A549 (cell line): ENCODE measurements around the gene ZCWPW1. TPM values are rescaled to one million over a fixed set of nuclear protein-coding genes. Genes with fewer than 3 reads are reported as not detected.

Experiments
- ATAC-seq, 2 experiments: fragments of 200-7000 bp in 1 of 2; fragments of >200 bp in 1 of 2; cut with Nextera tagmentation in 1 of 2; cut with Tn5 transposase in 1 of 2; 3 replicates each; pipeline versions ENCODE4 v1.8.0 to v1.9.1; 2018 to 2020; ENCODE audit warnings: mild to moderate bottlenecking in 1 of 2, moderate library complexity in 1 of 2
- CTCF ChIA-PET: fragments of 300-600 bp; sonication (Branson Sonifier 250); formaldehyde crosslinking; extraction: SDS; loops from one replicate; lab custom pipeline; 2021; ENCODE audit warnings: antibody characterized with exemption, inconsistent platforms; lab: Yijun Ruan, JAX
- POLR2A ChIA-PET: fragments of 350-600 bp; formaldehyde crosslinking; extraction: SDS; loops from one replicate; lab custom pipeline; 2021; ENCODE audit warnings: antibody characterized with exemption, inconsistent platforms; lab: Yijun Ruan, JAX
- DNase-seq, 2 experiments: peaks; one replicate each; pipeline versions ENCODE4 v3.0.0 to v3.0.0-alpha.2; 2011 to 2016; ENCODE audit warnings: low read depth in 1 of 2, low spot score in 1 of 2
- FAIRE-seq: peaks from 2 replicates; lab custom pipeline; 2011; peaks lifted over from hg19 to GRCh38; lab: Jason Lieb, UNC
- H3K27ac ChIP-seq, 2 experiments: fragments of >200 bp; sonication (Bioruptor Twin); formaldehyde crosslinking; 3 replicates each; pipeline ENCODE4 v1.5.1; 2016 to 2017
- H3K4me1 ChIP-seq: fragments of >200 bp; sonication (Bioruptor Twin); formaldehyde crosslinking; 3 replicates; pipeline ENCODE4 v1.6.1; 2016
- H3K4me2 ChIP-seq: fragments of >200 bp; sonication (Bioruptor Twin); formaldehyde crosslinking; 3 replicates; pipeline ENCODE4 v1.6.1; 2016
- H3K4me3 ChIP-seq: fragments of >200 bp; sonication (Bioruptor Twin); formaldehyde crosslinking; 3 replicates; pipeline ENCODE4 v1.5.1; 2016
- H3K9me3 ChIP-seq: fragments of >200 bp; sonication (Bioruptor Twin); formaldehyde crosslinking; 3 replicates; pipeline ENCODE4 v1.6.1; 2016
- CBX2 ChIP-seq: fragments of 200-600 bp; sonication (generic); IDR thresholded peaks from 2 replicates; pipeline ENCODE4 v1.6.1; 2016; ENCODE audit warnings: low read depth, mild to moderate bottlenecking, borderline replicate concordance
- EP300 ChIP-seq, 2 experiments: fragments of >200 bp; sonication (Bioruptor Twin); formaldehyde crosslinking; IDR thresholded peaks; 2 replicates in 1 of 2; 3 replicates in 1 of 2; pipeline ENCODE4 v1.6.1; 2016 to 2017
- ESRRA ChIP-seq: fragments of 150-350 bp; IDR thresholded peaks from 2 replicates; pipeline ENCODE4 v1.6.1; 2014; ENCODE audit warnings: mild to moderate bottlenecking, low read length, borderline replicate concordance
- FOSB ChIP-seq: fragments of 250-450 bp; sonication (Bioruptor Pico); IDR thresholded peaks from 2 replicates; pipeline ENCODE4 v1.5.0; 2020; ENCODE audit warnings: mild to moderate bottlenecking, moderate library complexity
- FOXS1 ChIP-seq: fragments of 250-450 bp; sonication (Bioruptor Pico); IDR thresholded peaks from 2 replicates; pipeline ENCODE4 v1.5.0; 2020; ENCODE audit warnings: mild to moderate bottlenecking, moderate library complexity
- GATA3 ChIP-seq: IDR thresholded peaks from 2 replicates; pipeline ENCODE4 v1.6.1; 2012; ENCODE audit warnings: borderline replicate concordance
- HOXB13 ChIP-seq: fragments of 250-450 bp; sonication (Bioruptor Pico); IDR thresholded peaks from 2 replicates; pipeline ENCODE4 v1.5.0; 2020; ENCODE audit warnings: low read depth, mild to moderate bottlenecking, moderate library complexity
- HOXB5 ChIP-seq: fragments of 250-450 bp; sonication (Bioruptor Pico); IDR thresholded peaks from 2 replicates; pipeline ENCODE4 v1.5.0; 2020; ENCODE audit warnings: mild to moderate bottlenecking, moderate library complexity
- JUNB ChIP-seq: fragments of >200 bp; sonication (Bioruptor Twin); formaldehyde crosslinking; IDR thresholded peaks from 2 replicates; pipeline ENCODE4 v1.6.1; 2016
- NR3C1 ChIP-seq: fragments of >200 bp; sonication (Bioruptor Twin); formaldehyde crosslinking; IDR thresholded peaks from 3 replicates; pipeline ENCODE4 v1.6.1; 2017
- SMC3 ChIP-seq: fragments of >200 bp; sonication (Bioruptor Twin); formaldehyde crosslinking; IDR thresholded peaks from 3 replicates; pipeline ENCODE4 v1.6.1; 2018; ENCODE audit warnings: inconsistent platforms
- TP53 ChIP-seq: fragments of 250-450 bp; sonication (Bioruptor Pico); IDR thresholded peaks from 2 replicates; pipeline ENCODE4 v1.5.0; 2021; ENCODE audit warnings: mild to moderate bottlenecking, moderate library complexity
- ZNF302 ChIP-seq: fragments of 250-450 bp; sonication (Bioruptor Pico); IDR thresholded peaks from 2 replicates; pipeline ENCODE4 v1.9.0; 2021; ENCODE audit warnings: inconsistent platforms, mild to moderate bottlenecking, moderate library complexity
- WGBS: methylation state at CpG from one replicate; pipeline ENCODE4 v1.1.6; 2017; ENCODE audit errors: missing lambda C conversion rate; 5-methylcytosine and 5-hydroxymethylcytosine counted together
- polyA plus RNA-seq, 4 experiments: library from polyadenylated mRNA; depleted of rRNA in 3 of 4; stranded (reverse); fragments of >200 nt; fragmentation: RNase III in 1 of 4; extraction: RNeasy Plus Mini Kit Qiagen cat#74134 plus additional on column Dnase treatment in 1 of 4; gene quantifications; 2 replicates in 3 of 4; 3 replicates in 1 of 4; pipeline ENCODE4 v1.2.3, GENCODE V29; 2011 to 2017
- TF ChIP-seq, protein P1 (sequence below): fragments of 200-600 bp; sonication (generic); IDR thresholded peaks from 2 replicates; pipeline ENCODE4 v1.6.1; 2016; ENCODE audit warnings: antibody characterized with exemption, mild to moderate bottlenecking, moderate library complexity
- TF ChIP-seq, protein P2 (sequence below): fragments of >200 bp; sonication (Bioruptor Twin); formaldehyde crosslinking; IDR thresholded peaks from 3 replicates; pipeline ENCODE4 v1.6.1; 2016
- TF ChIP-seq, protein P3 (sequence below): fragments of 250-450 bp; sonication (Bioruptor Pico); IDR thresholded peaks from 2 replicates; pipeline ENCODE4 v1.5.0; 2020; ENCODE audit warnings: low read depth, mild to moderate bottlenecking, moderate library complexity
- TF ChIP-seq, protein P4 (sequence below): fragments of 150-350 bp; IDR thresholded peaks from 2 replicates; pipeline ENCODE4 v1.6.1; 2014; ENCODE audit warnings: low read depth, mild to moderate bottlenecking, low read length

Gene ZCWPW1
- polyA plus RNA-seq, 2 of the 4 experiments (the other 2 are of a cell fraction) = 2.0 to 4.2 TPM

DNA sequence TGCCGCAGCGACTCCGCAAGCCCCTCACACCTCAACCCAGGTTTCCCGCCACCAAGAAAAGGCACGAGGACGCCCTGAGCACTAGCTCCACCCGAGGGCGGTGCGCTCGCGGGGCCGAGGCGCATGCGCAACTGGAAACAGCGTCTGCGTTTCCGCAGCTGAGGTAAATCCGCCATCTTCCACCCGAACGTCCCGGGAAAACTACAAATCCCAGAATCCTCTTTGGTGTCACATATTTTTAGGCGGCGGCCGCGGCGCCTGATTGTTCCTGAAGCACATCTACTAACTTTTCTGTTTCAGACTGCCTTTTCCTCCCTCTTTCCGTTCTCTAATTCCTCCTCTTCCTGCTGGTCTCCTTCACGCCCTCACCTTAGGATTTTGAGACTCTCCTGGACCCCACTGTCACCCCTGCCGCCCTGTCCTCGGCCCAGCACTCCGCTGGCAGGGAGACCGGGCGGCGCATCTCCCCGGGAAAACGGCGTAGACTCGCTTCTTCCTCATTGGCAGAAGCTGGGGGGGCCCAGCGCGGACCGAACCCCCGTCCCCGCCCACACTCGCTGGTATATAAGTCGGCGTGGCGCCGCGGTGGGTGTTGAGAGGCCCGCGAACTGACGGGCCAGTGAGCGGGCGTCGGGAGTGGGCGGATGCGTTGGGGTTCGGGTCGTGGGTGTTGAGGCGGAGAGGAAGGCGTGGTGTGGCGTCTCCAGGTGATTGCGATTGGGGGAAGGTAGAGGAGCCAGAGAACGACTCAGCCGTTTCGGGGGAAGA, at the start of gene ZCWPW1 (continued):
- peak; percentile 95 for TF ChIP-seq TP53 (CRISPR knock-in tag)
- TF ChIP-seq, all 56 proteins: peak for 20

DNA sequence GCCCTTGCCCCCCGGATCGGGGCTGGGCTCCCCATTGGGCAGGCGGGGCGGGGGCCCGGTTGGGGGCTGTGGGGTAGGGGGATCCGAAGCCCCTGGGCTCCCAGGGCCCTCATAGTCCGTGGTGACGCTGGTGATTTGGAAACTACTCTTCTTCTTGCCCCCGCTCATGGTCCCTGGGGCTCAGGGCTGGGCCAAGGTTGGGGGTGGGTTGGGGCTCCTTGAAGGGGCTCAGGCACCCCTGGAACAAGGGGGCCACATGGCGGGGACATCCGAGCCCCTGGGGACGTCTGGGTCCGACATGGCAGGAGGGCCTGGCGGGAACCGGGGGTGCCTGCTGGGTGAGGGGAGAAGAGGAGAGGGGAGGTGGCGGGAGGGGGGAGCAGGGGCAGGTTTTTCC, 49.4 kb upstream of the ZCWPW1 start:
- Histone ChIP-seq H3K4me3 (peak overlapping the region; percentile 75), H3K4me2 (peak overlapping the region; percentile 74), H3K4me1 (peaks cover 33% of the 10 kb centered on the region), H3K27ac (peak overlapping the region; percentile 87 to 96), H3K9me3 (no peaks in the 10 kb centered on the region)
- ATAC-seq (no peak), DNase-seq (no peak), FAIRE-seq (no peak)
- CTCF ChIA-PET = interaction anchor here (0.6 to 8.5 kb wide), 4 partner anchors 10 to 82 kb away, joined by 3 to 127 read pairs (median 24); no protein-coding TSS in a partner anchor
- TF ChIP-seq FOSB (CRISPR knock-in tag) = no peak
- TF ChIP-seq, protein P1, sequence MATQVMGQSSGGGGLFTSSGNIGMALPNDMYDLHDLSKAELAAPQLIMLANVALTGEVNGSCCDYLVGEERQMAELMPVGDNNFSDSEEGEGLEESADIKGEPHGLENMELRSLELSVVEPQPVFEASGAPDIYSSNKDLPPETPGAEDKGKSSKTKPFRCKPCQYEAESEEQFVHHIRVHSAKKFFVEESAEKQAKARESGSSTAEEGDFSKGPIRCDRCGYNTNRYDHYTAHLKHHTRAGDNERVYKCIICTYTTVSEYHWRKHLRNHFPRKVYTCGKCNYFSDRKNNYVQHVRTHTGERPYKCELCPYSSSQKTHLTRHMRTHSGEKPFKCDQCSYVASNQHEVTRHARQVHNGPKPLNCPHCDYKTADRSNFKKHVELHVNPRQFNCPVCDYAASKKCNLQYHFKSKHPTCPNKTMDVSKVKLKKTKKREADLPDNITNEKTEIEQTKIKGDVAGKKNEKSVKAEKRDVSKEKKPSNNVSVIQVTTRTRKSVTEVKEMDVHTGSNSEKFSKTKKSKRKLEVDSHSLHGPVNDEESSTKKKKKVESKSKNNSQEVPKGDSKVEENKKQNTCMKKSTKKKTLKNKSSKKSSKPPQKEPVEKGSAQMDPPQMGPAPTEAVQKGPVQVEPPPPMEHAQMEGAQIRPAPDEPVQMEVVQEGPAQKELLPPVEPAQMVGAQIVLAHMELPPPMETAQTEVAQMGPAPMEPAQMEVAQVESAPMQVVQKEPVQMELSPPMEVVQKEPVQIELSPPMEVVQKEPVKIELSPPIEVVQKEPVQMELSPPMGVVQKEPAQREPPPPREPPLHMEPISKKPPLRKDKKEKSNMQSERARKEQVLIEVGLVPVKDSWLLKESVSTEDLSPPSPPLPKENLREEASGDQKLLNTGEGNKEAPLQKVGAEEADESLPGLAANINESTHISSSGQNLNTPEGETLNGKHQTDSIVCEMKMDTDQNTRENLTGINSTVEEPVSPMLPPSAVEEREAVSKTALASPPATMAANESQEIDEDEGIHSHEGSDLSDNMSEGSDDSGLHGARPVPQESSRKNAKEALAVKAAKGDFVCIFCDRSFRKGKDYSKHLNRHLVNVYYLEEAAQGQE = no peak
- TF ChIP-seq GATA3 = no peak
- no peak for TF ChIP-seq SMC3
- TF ChIP-seq, protein P2, sequence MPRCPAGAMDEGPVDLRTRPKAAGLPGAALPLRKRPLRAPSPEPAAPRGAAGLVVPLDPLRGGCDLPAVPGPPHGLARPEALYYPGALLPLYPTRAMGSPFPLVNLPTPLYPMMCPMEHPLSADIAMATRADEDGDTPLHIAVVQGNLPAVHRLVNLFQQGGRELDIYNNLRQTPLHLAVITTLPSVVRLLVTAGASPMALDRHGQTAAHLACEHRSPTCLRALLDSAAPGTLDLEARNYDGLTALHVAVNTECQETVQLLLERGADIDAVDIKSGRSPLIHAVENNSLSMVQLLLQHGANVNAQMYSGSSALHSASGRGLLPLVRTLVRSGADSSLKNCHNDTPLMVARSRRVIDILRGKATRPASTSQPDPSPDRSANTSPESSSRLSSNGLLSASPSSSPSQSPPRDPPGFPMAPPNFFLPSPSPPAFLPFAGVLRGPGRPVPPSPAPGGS = no peak
- no peak for TF ChIP-seq JUNB
- TF ChIP-seq, protein P3, sequence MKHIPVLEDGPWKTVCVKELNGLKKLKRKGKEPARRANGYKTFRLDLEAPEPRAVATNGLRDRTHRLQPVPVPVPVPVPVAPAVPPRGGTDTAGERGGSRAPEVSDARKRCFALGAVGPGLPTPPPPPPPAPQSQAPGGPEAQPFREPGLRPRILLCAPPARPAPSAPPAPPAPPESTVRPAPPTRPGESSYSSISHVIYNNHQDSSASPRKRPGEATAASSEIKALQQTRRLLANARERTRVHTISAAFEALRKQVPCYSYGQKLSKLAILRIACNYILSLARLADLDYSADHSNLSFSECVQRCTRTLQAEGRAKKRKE (CRISPR knock-in tag) = no peak
- no peak for TF ChIP-seq HOXB5 (CRISPR knock-in tag)
- TF ChIP-seq NR3C1 = no peak
- no peak for TF ChIP-seq ESRRA
- no peak for TF ChIP-seq EP300 (IDR thresholded peaks at IDR 0.05)
- TF ChIP-seq HOXB13 (CRISPR knock-in tag) = no peak
- TF ChIP-seq FOXS1 = no peak
- TF ChIP-seq CBX2 = no peak
- TF ChIP-seq ZNF302 (CRISPR knock-in tag) = no peak
- TF ChIP-seq, protein P4, sequence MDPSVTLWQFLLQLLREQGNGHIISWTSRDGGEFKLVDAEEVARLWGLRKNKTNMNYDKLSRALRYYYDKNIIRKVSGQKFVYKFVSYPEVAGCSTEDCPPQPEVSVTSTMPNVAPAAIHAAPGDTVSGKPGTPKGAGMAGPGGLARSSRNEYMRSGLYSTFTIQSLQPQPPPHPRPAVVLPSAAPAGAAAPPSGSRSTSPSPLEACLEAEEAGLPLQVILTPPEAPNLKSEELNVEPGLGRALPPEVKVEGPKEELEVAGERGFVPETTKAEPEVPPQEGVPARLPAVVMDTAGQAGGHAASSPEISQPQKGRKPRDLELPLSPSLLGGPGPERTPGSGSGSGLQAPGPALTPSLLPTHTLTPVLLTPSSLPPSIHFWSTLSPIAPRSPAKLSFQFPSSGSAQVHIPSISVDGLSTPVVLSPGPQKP = no peak
- POLR2A ChIA-PET = interaction anchor here (1.3 kb wide), 1 partner anchor 135 kb away, joined by 3 read pairs; the partner anchor contains the start of gene MOSPD3
- WGBS = 62% methylated on average over 6 of the region's 16 CpGs
